ENCODE results near the gene EPC1.

The EPC1 gene

GRCh38 chr10:32381165-32381564, 34.2 kb upstream of the EPC1 start:
- H3K4me3 ChIP-seq (ENCODE audit: low read depth, low read length), result no peak overlapping the region
- no peak for TF ChIP-seq CTCF (conservative IDR thresholded peaks at IDR 0.05; ENCODE audit: low read depth, low read length)

DNA sequence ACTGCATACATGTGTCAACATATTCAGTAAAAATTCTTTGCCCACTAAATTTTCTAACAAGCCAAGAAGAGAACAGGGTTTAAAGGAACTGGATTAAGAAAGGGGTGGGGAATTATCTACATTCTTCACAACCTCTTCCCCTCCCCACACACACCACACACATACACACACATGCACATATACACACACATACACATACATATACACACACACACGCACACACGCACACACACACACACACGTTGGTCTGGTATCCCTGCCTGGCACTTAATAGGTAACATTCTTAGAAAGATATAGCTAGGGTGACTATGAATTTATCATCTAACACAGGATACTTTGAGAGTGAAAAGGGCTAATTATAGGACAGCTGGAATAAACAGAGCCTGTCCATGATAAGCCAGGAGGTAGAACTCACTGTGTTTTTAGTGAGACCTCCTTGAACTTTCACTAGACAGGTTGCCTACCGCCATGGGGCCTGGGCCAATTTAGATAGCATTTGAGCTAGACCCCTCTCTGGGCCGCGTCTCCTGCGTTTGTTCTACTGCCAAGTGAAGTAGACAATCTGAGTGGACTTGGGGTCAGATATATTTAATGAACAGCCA, 33.1 kb upstream of the EPC1 start:
- TF ChIP-seq CTCF (conservative IDR thresholded peaks at IDR 0.05; ENCODE audit: low read depth, low read length), result no peak
- H3K4me3 ChIP-seq (ENCODE audit: low read depth, low read length), result peak overlapping the region; percentile 79
- no peak for DNase-seq (ENCODE audit: low read depth)

More at GRCh38 chr10:32381165-32381564, 34.2 kb upstream of the EPC1 start:
- no peak for DNase-seq (ENCODE audit: low read depth)

DNA sequence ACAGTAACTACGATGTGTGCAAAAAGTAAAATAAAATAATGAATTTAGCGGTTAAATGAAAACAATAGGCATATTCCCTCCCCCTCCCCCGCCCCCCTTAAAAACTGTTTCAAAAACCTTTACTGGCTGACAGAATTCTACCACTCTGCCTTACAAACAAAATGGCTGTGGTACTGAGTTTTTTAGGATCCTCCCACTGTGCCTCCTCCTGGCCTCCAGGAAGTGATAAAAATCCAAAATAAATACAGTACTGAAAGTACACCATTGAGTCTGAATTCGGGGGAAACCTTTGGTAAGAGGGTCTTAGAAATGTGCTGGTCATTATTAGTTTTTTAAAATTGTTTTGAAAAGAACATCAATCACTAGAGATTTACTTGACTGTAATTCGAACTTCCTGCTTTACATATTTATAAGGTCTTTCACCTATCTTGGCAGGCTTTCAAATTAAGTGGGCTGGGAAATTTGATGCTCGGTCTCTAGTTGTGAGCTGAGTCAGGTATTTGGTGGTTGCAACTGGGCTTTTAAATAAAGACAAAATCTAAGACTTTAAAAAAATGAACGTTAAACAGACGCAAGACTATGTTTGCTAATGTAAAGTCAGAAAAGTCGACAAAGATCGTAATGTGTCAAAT, 32.5 kb upstream of the EPC1 start:
- H3K4me3 ChIP-seq (ENCODE audit: low read depth, low read length), result peak overlapping the region; percentile 79
- DNase-seq (ENCODE audit: low read depth), result peak; percentile 79
- no peak for TF ChIP-seq CTCF (conservative IDR thresholded peaks at IDR 0.05; ENCODE audit: low read depth, low read length)

DNA sequence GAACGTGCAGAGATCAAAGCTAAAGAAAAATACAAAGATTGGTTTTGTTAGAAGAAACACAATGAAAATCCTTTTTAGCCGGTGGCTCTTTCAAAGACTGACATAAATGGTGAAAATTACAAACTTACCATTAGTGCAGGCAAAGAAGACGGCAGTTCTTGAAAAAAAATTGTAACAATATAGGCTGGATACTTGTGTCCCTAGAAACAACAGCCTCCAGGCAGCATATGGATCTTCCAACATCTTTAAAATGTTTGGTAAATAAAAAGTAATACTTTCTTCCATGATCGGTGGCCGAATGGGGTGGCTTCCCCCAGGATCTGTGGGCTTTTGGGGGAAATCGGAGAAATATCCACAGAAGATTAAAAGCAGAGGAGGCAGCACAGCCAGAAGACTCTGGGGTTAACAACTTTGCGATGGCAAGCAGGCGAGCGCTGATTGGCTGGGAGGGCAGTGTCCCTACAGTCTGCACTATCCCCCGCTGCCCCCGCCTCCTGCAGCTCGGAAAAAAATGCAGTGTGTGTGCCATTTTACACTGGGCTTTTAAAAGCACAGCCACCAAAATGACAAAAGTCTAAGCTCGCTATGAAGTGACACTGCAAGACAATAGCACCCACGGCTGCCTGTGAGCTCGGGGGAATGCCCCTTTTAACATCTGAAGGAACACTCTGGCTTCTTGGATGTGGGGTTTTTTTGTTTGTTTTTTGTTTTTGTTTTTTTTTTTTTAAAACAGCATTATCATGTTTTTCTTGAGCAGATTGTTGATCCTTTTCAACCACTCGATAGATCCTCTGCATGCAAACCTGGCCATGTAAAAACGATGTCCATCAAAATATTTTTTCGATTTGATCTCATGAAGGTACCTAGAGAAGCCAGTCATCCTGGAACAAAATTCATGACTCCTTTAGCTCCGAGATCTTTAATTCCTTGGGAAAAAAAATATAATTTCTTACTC, 31.7 kb upstream of the EPC1 start:
- DNase-seq (ENCODE audit: low read depth), result peak; percentile 93
- H3K4me3 ChIP-seq (ENCODE audit: low read depth, low read length), result peak overlapping the region; percentile 79
- TF ChIP-seq CTCF (conservative IDR thresholded peaks at IDR 0.05; ENCODE audit: low read depth, low read length), result no peak

- H3K4me3 ChIP-seq (ENCODE audit: low read depth, low read length), result peak overlapping the region; percentile 79
- peak; percentile 62 for DNase-seq (ENCODE audit: low read depth)
- TF ChIP-seq CTCF (conservative IDR thresholded peaks at IDR 0.05; ENCODE audit: low read depth, low read length), result peak; percentile 51
Measured at GRCh38 chr10:32377458-32378259, 30.7 kb upstream of the EPC1 start.

- no peak for TF ChIP-seq CTCF (conservative IDR thresholded peaks at IDR 0.05; ENCODE audit: low read depth, low read length)
- H3K4me3 ChIP-seq (ENCODE audit: low read depth, low read length), result peak overlapping the region; percentile 79
- no peak for DNase-seq (ENCODE audit: low read depth)
Measured at GRCh38 chr10:32376771-32377170, 29.8 kb upstream of the EPC1 start.
